ENCODE measurements around the gene DUSP28.

DUSP28 gene

GRCh38 chr2:240560084-240560479, at the start of gene DUSP28:
Gene DUSP28 (plus strand): TSS chr2:240560357. CDS start chr2:240560685, 328 bp downstream.
- H3K36me3 ChIP-seq (ENCODE audit: insufficient read depth, low read length), result no peaks in the 10 kb centered on the region
- peaks cover 3% of the 10 kb centered on the region; the same call in 1 of the 2 replicates for H3K4me1 ChIP-seq (ENCODE audit: insufficient read depth, low read length)
- no peaks in the 10 kb centered on the region for H3K9me3 ChIP-seq (ENCODE audit: control insufficient read depth, insufficient read depth, low read length)
- peak within 1 kb of the TSS; percentile 52 for H3K9ac ChIP-seq (ENCODE audit: low read depth, low read length)

- H3K4me1 ChIP-seq (ENCODE audit: insufficient read depth, low read length), result no peaks in the 10 kb centered on the region
- H3K36me3 ChIP-seq (ENCODE audit: insufficient read depth, low read length), result no peaks in the 10 kb centered on the region
- no peak overlapping the region for H3K9ac ChIP-seq (ENCODE audit: low read depth, low read length)
- H3K9me3 ChIP-seq (ENCODE audit: control insufficient read depth, insufficient read depth, low read length), result no peaks in the 10 kb centered on the region
These were observed 49.5 kb upstream of the DUSP28 start for GRCh38 chr2:240510513-240511210.

DNA sequence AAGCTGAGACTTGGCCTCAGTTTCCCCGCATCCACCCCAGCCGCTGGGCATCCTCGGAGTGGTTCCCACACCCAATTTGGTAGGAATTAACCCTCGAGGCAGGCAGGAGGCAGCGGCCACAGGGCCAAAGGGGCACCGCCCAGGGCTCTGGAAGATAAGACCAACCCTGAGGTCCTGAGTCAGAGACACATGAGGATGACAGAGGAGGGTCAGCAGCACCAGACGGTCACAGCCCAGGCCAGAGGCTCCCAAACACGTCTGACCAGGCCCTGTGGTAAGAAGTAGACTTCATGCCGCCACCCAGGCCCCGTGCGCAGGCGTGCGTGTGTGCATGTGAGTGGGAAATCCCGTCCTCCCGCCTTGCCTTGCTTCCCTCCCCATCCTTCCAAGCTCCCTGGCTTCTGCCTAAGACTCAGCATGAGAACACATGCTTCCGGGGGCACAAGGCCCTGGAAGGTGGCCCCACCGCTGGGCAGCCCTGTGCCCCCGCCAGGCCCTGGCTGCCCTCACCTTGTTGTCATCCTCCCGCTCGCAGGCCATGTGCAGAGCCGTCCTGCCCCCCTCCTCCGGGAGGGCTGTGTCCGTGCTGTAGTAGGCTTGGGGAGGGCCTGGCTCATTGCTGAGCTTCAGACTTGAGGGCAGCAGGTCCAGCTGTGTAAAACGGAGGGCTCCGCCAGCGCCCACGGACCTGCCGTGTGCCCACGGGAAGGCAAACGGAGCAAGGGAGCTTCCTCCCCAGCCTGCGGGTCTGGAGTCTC, 48.6 kb upstream of the DUSP28 start:
- Histone ChIP-seq H3K36me3 (ENCODE audit: insufficient read depth, low read length) (no peaks in the 10 kb centered on the region), H3K9me3 (ENCODE audit: control insufficient read depth, insufficient read depth, low read length) (no peaks in the 10 kb centered on the region), H3K4me1 (ENCODE audit: insufficient read depth, low read length) (no peaks in the 10 kb centered on the region), H3K9ac (ENCODE audit: low read depth, low read length) (no peak overlapping the region)

- Histone ChIP-seq H3K36me3 (ENCODE audit: insufficient read depth, low read length) (no peaks in the 10 kb centered on the region), H3K4me1 (ENCODE audit: insufficient read depth, low read length) (no peaks in the 10 kb centered on the region), H3K9me3 (ENCODE audit: control insufficient read depth, insufficient read depth, low read length) (no peaks in the 10 kb centered on the region), H3K9ac (ENCODE audit: low read depth, low read length) (no peak overlapping the region)
These were observed 48.1 kb upstream of the DUSP28 start for GRCh38 chr2:240512109-240512485.

DNA sequence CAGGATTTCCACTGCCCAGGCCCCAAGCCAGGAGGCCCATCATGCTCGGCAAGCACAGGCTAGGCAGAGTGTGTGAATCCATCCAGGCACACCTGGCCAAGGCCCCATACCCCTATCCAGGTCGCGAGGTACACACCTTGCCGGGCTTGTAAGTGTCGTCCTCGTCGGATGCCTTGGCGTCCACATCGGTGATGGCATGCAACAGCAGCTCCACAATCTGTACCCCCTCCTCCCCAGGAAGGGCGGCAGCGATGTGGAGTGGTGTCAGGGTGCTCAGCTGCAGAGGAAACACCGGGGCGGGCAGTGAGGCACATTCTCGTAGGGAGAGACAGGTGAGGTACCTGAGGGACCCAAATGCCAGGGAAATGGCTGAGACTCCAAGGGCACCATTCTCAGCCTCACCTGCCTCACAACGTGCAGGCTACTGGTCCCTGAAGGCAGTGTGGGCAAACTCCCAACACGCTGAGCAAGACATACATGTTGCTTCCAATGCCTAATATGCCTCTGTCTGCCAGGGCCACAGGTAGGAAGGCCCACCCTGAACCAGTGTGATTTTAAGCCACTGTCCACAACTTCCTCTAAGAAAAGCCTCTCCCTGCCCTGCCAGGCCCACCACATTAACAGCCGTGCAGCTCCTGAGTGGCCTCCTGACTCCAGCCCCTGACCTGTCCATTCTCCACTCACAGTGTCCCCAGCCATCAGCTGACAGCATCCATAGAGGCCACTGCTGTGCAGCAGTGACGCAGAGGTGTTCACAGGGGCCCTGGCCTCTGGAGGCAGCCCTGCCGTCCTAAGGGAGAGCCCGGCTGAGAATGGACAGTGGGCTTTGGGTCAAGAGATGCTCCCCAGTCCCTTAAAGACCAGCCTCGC, 47.3 kb upstream of the DUSP28 start:
- Histone ChIP-seq H3K9me3 (ENCODE audit: control insufficient read depth, insufficient read depth, low read length) (no peaks in the 10 kb centered on the region), H3K36me3 (ENCODE audit: insufficient read depth, low read length) (no peaks in the 10 kb centered on the region), H3K4me1 (ENCODE audit: insufficient read depth, low read length) (no peaks in the 10 kb centered on the region), H3K9ac (ENCODE audit: low read depth, low read length) (no peak overlapping the region)

- H3K9me3 ChIP-seq (ENCODE audit: control insufficient read depth, insufficient read depth, low read length), result no peaks in the 10 kb centered on the region
- no peaks in the 10 kb centered on the region for H3K36me3 ChIP-seq (ENCODE audit: insufficient read depth, low read length)
- no peaks in the 10 kb centered on the region for H3K4me1 ChIP-seq (ENCODE audit: insufficient read depth, low read length)
- H3K9ac ChIP-seq (ENCODE audit: low read depth, low read length), result no peak overlapping the region
These were observed 46.4 kb upstream of the DUSP28 start for GRCh38 chr2:240513549-240514287.

GRCh38 chr2:240514631-240515030, 45.5 kb upstream of the DUSP28 start:
- no peaks in the 10 kb centered on the region; the same call in 1 of the 2 replicates for H3K4me1 ChIP-seq (ENCODE audit: insufficient read depth, low read length)
- no peak overlapping the region for H3K9ac ChIP-seq (ENCODE audit: low read depth, low read length)

DNA sequence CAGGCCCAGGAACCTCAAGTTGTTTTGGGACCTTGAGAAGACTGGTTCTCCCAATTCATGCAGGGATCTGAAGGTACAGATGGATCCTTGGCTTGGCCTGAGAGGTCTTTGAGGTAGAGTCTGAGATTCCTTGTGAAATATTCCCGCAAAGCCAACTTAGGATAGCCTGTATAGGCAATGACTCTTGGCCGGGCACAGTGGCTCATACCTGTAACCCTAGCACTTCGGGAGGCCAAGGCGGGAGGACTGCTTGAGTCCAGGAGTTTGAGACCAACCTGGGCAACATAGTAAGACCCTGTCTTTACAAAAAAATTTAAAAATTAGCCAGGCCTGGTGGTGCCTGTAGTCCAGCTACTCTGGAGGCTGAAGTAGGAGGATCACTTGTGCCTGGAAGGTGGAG, 42.8 kb upstream of the DUSP28 start:
- no peaks in the 10 kb centered on the region for H3K36me3 ChIP-seq (ENCODE audit: insufficient read depth, low read length)

More at GRCh38 chr2:240514631-240515030, 45.5 kb upstream of the DUSP28 start:
- Histone ChIP-seq H3K36me3 (ENCODE audit: insufficient read depth, low read length) (no peaks in the 10 kb centered on the region), H3K9me3 (ENCODE audit: control insufficient read depth, insufficient read depth, low read length) (no peaks in the 10 kb centered on the region)

GRCh38 chr2:240518981-240519380, 41.2 kb upstream of the DUSP28 start:
- peaks cover 3% of the 10 kb centered on the region; the same call in 1 of the 2 replicates for H3K9me3 ChIP-seq (ENCODE audit: control insufficient read depth, insufficient read depth, low read length)
- H3K36me3 ChIP-seq (ENCODE audit: insufficient read depth, low read length), result no peaks in the 10 kb centered on the region
- no peak overlapping the region for H3K9ac ChIP-seq (ENCODE audit: low read depth, low read length)
- no peaks in the 10 kb centered on the region; the same call in 1 of the 2 replicates for H3K4me1 ChIP-seq (ENCODE audit: insufficient read depth, low read length)

More for the DNA sequence above, 42.8 kb upstream of the DUSP28 start:
- Histone ChIP-seq H3K9me3 (ENCODE audit: control insufficient read depth, insufficient read depth, low read length) (peaks cover 3% of the 10 kb centered on the region; the same call in 1 of the 2 replicates), H3K9ac (ENCODE audit: low read depth, low read length) (no peak overlapping the region), H3K4me1 (ENCODE audit: insufficient read depth, low read length) (no peaks in the 10 kb centered on the region; the same call in 1 of the 2 replicates)

DNA sequence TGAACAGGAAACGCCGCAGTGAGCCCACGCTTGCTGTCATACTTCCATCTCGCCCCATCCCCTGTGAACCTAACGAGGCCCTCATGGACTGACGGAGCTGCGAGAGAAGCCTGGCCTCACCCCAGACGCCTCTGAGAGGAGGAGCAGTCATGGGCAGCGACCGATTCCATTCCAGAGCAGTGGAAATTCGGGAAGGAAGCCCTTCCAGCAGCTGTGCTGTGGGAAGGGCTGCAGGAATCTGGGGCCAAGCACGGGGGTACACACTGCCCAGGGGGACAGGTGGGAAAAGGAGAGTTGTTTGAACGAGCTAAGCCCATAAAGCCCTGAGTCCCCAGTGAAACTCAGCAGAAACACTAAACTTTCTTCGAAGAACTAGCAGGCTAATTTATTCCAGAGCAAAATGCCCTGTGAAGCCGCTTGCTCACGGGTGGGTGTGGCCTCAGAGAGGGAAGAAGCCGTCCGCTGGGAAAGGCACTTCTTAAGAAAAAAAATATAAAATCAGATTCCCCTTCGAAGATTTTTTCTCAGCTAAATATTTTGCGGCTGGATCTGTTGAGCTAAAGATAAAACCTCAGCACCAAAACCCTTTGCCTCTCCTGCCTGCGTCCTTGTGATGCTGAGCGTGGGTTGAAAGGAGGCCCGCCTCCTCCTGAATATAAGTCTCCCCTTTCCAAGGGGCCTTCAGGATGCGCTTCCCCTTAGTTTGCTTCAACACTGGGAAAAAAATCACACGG, 40.6 kb upstream of the DUSP28 start:
- H3K9me3 ChIP-seq (ENCODE audit: control insufficient read depth, insufficient read depth, low read length), result peaks cover 3% of the 10 kb centered on the region; the same call in 1 of the 2 replicates
- H3K4me1 ChIP-seq (ENCODE audit: insufficient read depth, low read length), result no peaks in the 10 kb centered on the region; the same call in 1 of the 2 replicates
- H3K36me3 ChIP-seq (ENCODE audit: insufficient read depth, low read length), result no peaks in the 10 kb centered on the region
- peak overlapping the region; percentile 28; the same call in 1 of the 2 replicates for H3K9ac ChIP-seq (ENCODE audit: low read depth, low read length)

DNA sequence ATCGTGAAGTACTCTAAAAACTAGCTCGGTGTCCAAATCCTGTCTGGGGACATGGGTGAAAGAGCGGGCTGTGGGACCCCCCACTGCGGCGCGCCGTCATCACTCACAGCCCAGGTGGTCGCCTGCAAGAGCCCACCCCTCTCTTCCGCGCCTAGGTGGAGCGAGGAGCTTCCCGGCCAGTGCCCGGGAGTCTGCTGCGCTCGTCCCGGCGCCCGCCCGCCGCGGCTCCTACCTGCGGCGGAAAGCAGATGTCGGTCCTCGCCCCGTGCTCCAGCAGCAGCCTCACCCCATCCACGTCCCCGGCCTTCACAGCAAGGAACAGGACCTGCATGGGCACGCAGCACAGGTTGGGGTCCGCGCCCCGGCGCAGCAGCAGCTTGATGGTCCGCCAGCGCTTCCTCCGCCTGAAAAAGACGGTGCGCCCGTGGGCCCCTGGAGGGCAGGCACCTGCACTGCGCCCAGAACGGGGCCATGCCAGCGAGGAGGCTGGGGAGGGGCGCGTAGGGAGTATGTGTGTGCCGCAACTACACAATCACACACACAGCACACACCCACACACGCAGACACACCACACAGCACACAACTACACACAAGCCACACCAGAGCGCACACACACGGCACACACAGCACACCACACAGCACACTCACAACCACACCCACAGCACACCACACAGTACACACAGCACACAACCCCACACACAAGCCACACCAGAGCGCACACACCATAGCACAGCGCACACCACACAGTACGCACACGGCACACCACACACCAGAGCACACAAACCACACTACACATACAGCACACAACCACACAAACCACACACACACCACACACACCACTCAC, 39.8 kb upstream of the DUSP28 start:
- no peaks in the 10 kb centered on the region for H3K36me3 ChIP-seq (ENCODE audit: insufficient read depth, low read length)
- no peaks in the 10 kb centered on the region; the same call in 1 of the 2 replicates for H3K4me1 ChIP-seq (ENCODE audit: insufficient read depth, low read length)
- peak overlapping the region; percentile 28; the same call in 1 of the 2 replicates for H3K9ac ChIP-seq (ENCODE audit: low read depth, low read length)
- H3K9me3 ChIP-seq (ENCODE audit: control insufficient read depth, insufficient read depth, low read length), result peaks cover 10% of the 10 kb centered on the region

DNA sequence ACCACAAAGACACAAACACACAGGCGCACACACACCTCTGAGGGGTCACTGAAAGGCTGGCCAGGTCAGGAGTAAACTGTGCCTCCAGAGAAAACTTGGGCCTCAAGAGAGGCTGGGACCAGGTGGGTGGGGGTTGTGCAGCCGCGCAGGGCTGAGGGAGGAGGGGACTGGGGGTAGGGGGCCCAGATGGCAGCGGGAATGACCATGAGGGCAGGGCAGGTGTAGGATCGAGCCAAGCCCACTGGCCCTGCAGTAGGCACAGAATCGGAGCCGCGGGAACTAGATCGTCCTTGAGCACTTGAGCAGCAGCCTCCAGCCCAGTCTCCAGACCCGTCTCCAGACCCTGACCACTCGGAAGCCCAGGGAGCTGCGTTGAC, 39.2 kb upstream of the DUSP28 start:
- no peaks in the 10 kb centered on the region for H3K36me3 ChIP-seq (ENCODE audit: insufficient read depth, low read length)

More for the DNA sequence above, 39.2 kb upstream of the DUSP28 start:
- Histone ChIP-seq H3K9me3 (ENCODE audit: control insufficient read depth, insufficient read depth, low read length) (peaks cover 12% of the 10 kb centered on the region), H3K9ac (ENCODE audit: low read depth, low read length) (no peak overlapping the region), H3K4me1 (ENCODE audit: insufficient read depth, low read length) (no peaks in the 10 kb centered on the region; the same call in 1 of the 2 replicates)
